HCT116 (cell line): Measurements from ENCODE around the gene STING1. TPM values are rescaled to one million over a fixed set of nuclear protein-coding genes. Genes with fewer than 3 reads are reported as not detected.

Experiments
- ATAC-seq: fragments of 200-7000 bp; cut with Tn5 transposase; 2 replicates; pipeline ENCODE4 v1.9.1; 2020; ENCODE audit warnings: mild to moderate bottlenecking, moderate library complexity
- BruUV-seq: library from RNA; stranded (reverse); fragments of 400-500 nt; replicated peaks from 2 replicates; lab custom pipeline; 2021; lab: Mats Ljungman, UMichigan
- CTCF ChIA-PET: fragments of 300-600 bp; sonication (Branson Sonifier 250); formaldehyde crosslinking; loops from one replicate; lab custom pipeline; 2021; ENCODE audit warnings: antibody characterized with exemption; lab: Charles Lee
- POLR2A ChIA-PET: fragments of 300-600, 350-600 bp; sonication (Branson Sonifier 250); formaldehyde crosslinking; loops from one replicate; lab custom pipeline; 2021; ENCODE audit warnings: antibody characterized with exemption; lab: Charles Lee
- RAD21 ChIA-PET, 2 experiments: fragments of 300-600 bp; sonication (Branson Sonifier 250); formaldehyde crosslinking; loops; one replicate each; lab custom pipeline; 2023; ENCODE audit warnings: low total read pairs in 2 of 2; ENCODE audit not compliant: uncharacterized antibody in 2 of 2, unreplicated experiment in 2 of 2, low non-redundant PET in 1 of 2; lab: Charles Lee
- DNase-seq: peaks from one replicate; pipeline ENCODE4 v3.0.0-alpha.2; 2010; ENCODE audit warnings: low read depth, low spot score
- H2AFZ ChIP-seq: fragments of 200-600 bp; shearing (Covaris generic), sonication (generic); 2 replicates; pipeline ENCODE4 v1.6.1; 2017; ENCODE audit warnings: low read depth, mixed run types, mixed read lengths, antibody characterized with exemption, low read length; ENCODE audit not compliant: poor library complexity, severe bottlenecking
- H3K27ac ChIP-seq: 2 replicates; pipeline ENCODE4 v1.5.1; 2012; ENCODE audit warnings: low read depth, low read length
- H3K27me3 ChIP-seq: fragments of 200-600 bp; sonication (generic); 2 replicates; pipeline ENCODE4 v1.6.1; 2016; ENCODE audit warnings: mixed run types, low read length, mixed read lengths; ENCODE audit not compliant: insufficient read depth
- H3K36me3 ChIP-seq, 2 experiments: fragments of 200-500 bp in 1 of 2; fragments of 200-600 bp in 1 of 2; sonication (Bioruptor generic) in 1 of 2; sonication (generic) in 1 of 2; 2 replicates each; pipeline versions ENCODE4 v1.5.1 to v1.6.1; 2014 to 2016; ENCODE audit warnings: low read length in 2 of 2, inconsistent platforms in 1 of 2, mixed read lengths in 1 of 2, mixed run types in 1 of 2; ENCODE audit not compliant: insufficient read depth in 2 of 2, control insufficient read depth in 1 of 2
- H3K4me1 ChIP-seq, 2 experiments: fragments of 200-600 bp in 1 of 2; sonication (generic) in 1 of 2; 2 replicates each; pipeline versions ENCODE4 v1.5.1 to v1.6.1; 2012 to 2017; ENCODE audit warnings: low read length in 2 of 2, inconsistent platforms in 1 of 2, mild to moderate bottlenecking in 1 of 2, mixed read lengths in 1 of 2, mixed run types in 1 of 2, moderate library complexity in 1 of 2; ENCODE audit not compliant: insufficient read depth in 2 of 2, control insufficient read depth in 1 of 2
- H3K4me2 ChIP-seq: fragments of 200-600 bp; sonication (generic); 2 replicates; pipeline ENCODE4 v1.6.1; 2017; ENCODE audit warnings: mixed run types, low read length, mixed read lengths
- H3K4me3 ChIP-seq, 2 experiments: fragments of 200-600 bp in 1 of 2; sonication (generic) in 1 of 2; replicated peaks in 1 of 2; 2 replicates each; pipeline ENCODE4 v1.5.1; 2011 to 2016; ENCODE audit warnings: low read length in 2 of 2, control low read depth in 1 of 2, low read depth in 1 of 2, mild to moderate bottlenecking in 1 of 2, mixed read lengths in 1 of 2, mixed run types in 1 of 2
- H3K79me2 ChIP-seq: fragments of 200-600 bp; sonication (generic); 2 replicates; pipeline ENCODE4 v1.6.1; 2017; ENCODE audit warnings: mild to moderate bottlenecking, mixed run types, low read length, moderate library complexity, mixed read lengths; ENCODE audit not compliant: insufficient read depth
- H3K9ac ChIP-seq: fragments of 200-600 bp; sonication (generic); 2 replicates; pipeline ENCODE4 v1.6.1; 2016; ENCODE audit warnings: low read length, mixed read lengths
- H3K9me2 ChIP-seq: fragments of 200-600 bp; sonication (generic), shearing (Covaris generic); 2 replicates; pipeline ENCODE4 v1.6.1; 2017; ENCODE audit warnings: mixed run types, mild to moderate bottlenecking, moderate library complexity; ENCODE audit not compliant: insufficient read depth
- H3K9me3 ChIP-seq, 2 experiments: fragments of 200-500 bp in 1 of 2; fragments of 200-600 bp in 1 of 2; sonication (Bioruptor generic) in 1 of 2; sonication (generic) in 1 of 2; 2 replicates each; pipeline ENCODE4 v1.6.1; 2014 to 2017; ENCODE audit warnings: low read length in 2 of 2, mixed read lengths in 2 of 2, inconsistent platforms in 1 of 2, low read depth in 1 of 2, mild to moderate bottlenecking in 1 of 2, mixed run types in 1 of 2, moderate library complexity in 1 of 2; ENCODE audit not compliant: control insufficient read depth in 1 of 2, insufficient read depth in 1 of 2
- H4K20me1 ChIP-seq: fragments of 200-600 bp; sonication (generic), shearing (Covaris generic); 2 replicates; pipeline ENCODE4 v1.6.1; 2017; ENCODE audit warnings: mixed run types, mild to moderate bottlenecking, moderate library complexity; ENCODE audit not compliant: insufficient read depth
- CBX3 ChIP-seq: IDR thresholded peaks from 2 replicates; pipeline ENCODE4 v1.6.1; 2012; ENCODE audit warnings: low read depth
- EGR1 ChIP-seq: IDR thresholded peaks from 2 replicates; pipeline ENCODE4 v1.6.1; 2012; ENCODE audit warnings: low read depth
- ELF1 ChIP-seq: IDR thresholded peaks from 2 replicates; pipeline ENCODE4 v1.6.1; 2012; ENCODE audit warnings: low read depth, borderline replicate concordance
- EZH2 ChIP-seq: fragments of 200-600 bp; sonication (generic); IDR thresholded peaks from 2 replicates; pipeline ENCODE4 v1.6.1; 2017; ENCODE audit warnings: antibody characterized with exemption, mixed run types
- EZH2phosphoT487 ChIP-seq: fragments of 200-600 bp; IDR thresholded peaks from 2 replicates; pipeline ENCODE4 v1.6.1; 2018; ENCODE audit warnings: antibody characterized with exemption, borderline replicate concordance
- FOSL1 ChIP-seq: IDR thresholded peaks from 2 replicates; pipeline ENCODE4 v1.6.1; 2012; ENCODE audit warnings: low read depth
- JUND ChIP-seq: IDR thresholded peaks from 2 replicates; pipeline ENCODE4 v1.6.1; 2012
- POLR2AphosphoS5 ChIP-seq: IDR thresholded peaks from 2 replicates; pipeline ENCODE4 v1.6.1; 2011; ENCODE audit warnings: mild to moderate bottlenecking, low read depth, low read length, moderate library complexity
- RAD21 ChIP-seq: IDR thresholded peaks from 2 replicates; pipeline ENCODE4 v1.6.1; 2012; ENCODE audit warnings: low read depth, mild to moderate bottlenecking
- SP1 ChIP-seq: IDR thresholded peaks from 2 replicates; pipeline ENCODE4 v1.6.1; 2012; ENCODE audit warnings: low read depth
- SRF ChIP-seq: IDR thresholded peaks from 2 replicates; pipeline ENCODE4 v1.6.1; 2012; ENCODE audit warnings: low read depth
- TCF7L2 ChIP-seq: IDR thresholded peaks from 2 replicates; pipeline ENCODE4 v1.7.0; 2011; ENCODE audit warnings: borderline replicate concordance, inconsistent platforms; ENCODE audit not compliant: insufficient read depth, insufficient read length; ENCODE audit errors: extremely low read depth
- YY1 ChIP-seq: IDR thresholded peaks from 2 replicates; pipeline ENCODE4 v1.6.1; 2011; ENCODE audit warnings: low read length, low read depth, moderate library complexity, mild to moderate bottlenecking; ENCODE audit not compliant: insufficient replicate concordance; ENCODE audit errors: extremely low read depth
- ZFX ChIP-seq: fragments of 450-650 bp; IDR thresholded peaks from 2 replicates; pipeline ENCODE4 v1.6.1; 2017
- ZNF274 ChIP-seq: fragments of 200-500 bp; sonication (Bioruptor generic); IDR thresholded peaks from 2 replicates; pipeline ENCODE4 v1.6.1; 2014; ENCODE audit warnings: mild to moderate bottlenecking, low read depth, low read length, inconsistent platforms
- intact Hi-C: fragments of 100-400 bp; cut with micrococcal nuclease; formaldehyde crosslinking; loops from 2 replicates; pipeline ENCODE4 v1.10.0; 2022
- total RNA-seq: library from RNA; stranded (reverse); gene quantifications from one replicate; pipeline ENCODE4 v1.2.1, GENCODE V29; 2021; ENCODE audit not compliant: unreplicated experiment
- TF ChIP-seq, protein P1 (sequence below): IDR thresholded peaks from 2 replicates; pipeline ENCODE4 v1.6.1; 2012; ENCODE audit warnings: low read depth
- TF ChIP-seq, protein P2 (sequence below): IDR thresholded peaks from 2 replicates; pipeline ENCODE4 v1.6.1; 2012
- TF ChIP-seq, protein P3 (sequence below), 3 experiments: fragments of 200-600 bp in 1 of 3; sonication (generic) in 1 of 3; IDR thresholded peaks in 2 of 3; conservative IDR thresholded peaks in 1 of 3; 2 replicates each; pipeline ENCODE4 v1.5.1; 2012 to 2017; ENCODE audit warnings: low read depth in 2 of 3, low read length in 2 of 3, antibody characterized with exemption in 1 of 3, borderline replicate concordance in 1 of 3, control low read depth in 1 of 3, mild to moderate bottlenecking in 1 of 3, mixed read lengths in 1 of 3, mixed run types in 1 of 3, moderate library complexity in 1 of 3; ENCODE audit not compliant: insufficient read depth in 1 of 3
- TF ChIP-seq, protein P4 (sequence below): IDR thresholded peaks from 2 replicates; pipeline ENCODE4 v1.6.1; 2011; ENCODE audit warnings: mild to moderate bottlenecking, low read length, moderate library complexity; ENCODE audit not compliant: insufficient replicate concordance; ENCODE audit errors: extremely low read depth

STING1 gene
- total RNA-seq, 1 experiment from 2014 or later: 17.7 TPM

DNA sequence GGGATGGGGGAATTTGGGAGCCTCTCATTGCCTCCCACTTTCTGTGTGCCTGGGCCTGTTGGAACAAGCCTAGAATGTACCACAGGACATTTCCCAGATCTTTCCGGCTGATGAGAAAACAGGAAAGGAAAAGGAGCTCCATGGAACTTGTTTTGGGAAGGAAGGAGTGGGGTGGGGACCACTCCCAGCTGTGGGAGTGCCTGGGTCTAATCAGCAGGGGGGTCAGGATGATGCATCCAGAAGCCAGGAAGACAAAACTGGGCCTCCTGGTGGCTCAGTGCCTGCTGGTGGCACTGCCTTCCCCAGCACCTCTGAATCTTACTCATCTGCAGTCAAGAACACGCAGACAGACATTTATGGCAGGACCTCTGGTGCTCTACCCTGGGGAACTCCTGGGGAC lies 9.0 kb downstream of the STING1 start:
- no peak overlapping the region for H3K27ac ChIP-seq
- ChIA-PET POLR2A (interaction anchor here (1.0 kb wide), 1 partner anchor 9 kb away, joined by 7 read pairs; the partner anchor contains the start of gene STING1), RAD21 (no interaction called here), CTCF (no interaction called here)
- DNase-seq (no peak), ATAC-seq (0 out of 2 replicates have a peak, but pooled peaks have one; percentile 26)
- H4K20me1 ChIP-seq: no peaks in the 10 kb centered on the region
- H2AFZ ChIP-seq: no peak overlapping the region
- no peaks in the 10 kb centered on the region for H3K79me2 ChIP-seq
- no peak overlapping the region for H3K4me3 ChIP-seq
- intact Hi-C loops: no loop called here
- H3K4me2 ChIP-seq: no peak overlapping the region
- no peaks in the 10 kb centered on the region for H3K27me3 ChIP-seq
- H3K9me3 ChIP-seq: no peaks in the 10 kb centered on the region
- no peak overlapping the region for H3K9ac ChIP-seq
- H3K36me3 ChIP-seq: 0 out of 4 replicates have a peak, but pooled peaks cover 0 to 2% of the 10 kb centered on the region in 2 experiments
- no TSS peak for BruUV-seq
- H3K9me2 ChIP-seq: no peaks in the 10 kb centered on the region
- H3K4me1 ChIP-seq: peaks cover 9% of the 10 kb centered on the region in 2 experiments; a peak in 2 of 4 replicates
- TF ChIP-seq RAD21 (no peak), ZNF274 (no peak), POLR2AphosphoS5 (no peak), ELF1 (no peak), EZH2phosphoT487 (no peak), EGR1 (no peak), JUND (no peak), TCF7L2 (no peak), CBX3 (no peak), YY1 (no peak), ZFX (no peak), SRF (no peak), SP1 (no peak), EZH2 (no peak), FOSL1 (no peak)
- TF ChIP-seq, protein P1, sequence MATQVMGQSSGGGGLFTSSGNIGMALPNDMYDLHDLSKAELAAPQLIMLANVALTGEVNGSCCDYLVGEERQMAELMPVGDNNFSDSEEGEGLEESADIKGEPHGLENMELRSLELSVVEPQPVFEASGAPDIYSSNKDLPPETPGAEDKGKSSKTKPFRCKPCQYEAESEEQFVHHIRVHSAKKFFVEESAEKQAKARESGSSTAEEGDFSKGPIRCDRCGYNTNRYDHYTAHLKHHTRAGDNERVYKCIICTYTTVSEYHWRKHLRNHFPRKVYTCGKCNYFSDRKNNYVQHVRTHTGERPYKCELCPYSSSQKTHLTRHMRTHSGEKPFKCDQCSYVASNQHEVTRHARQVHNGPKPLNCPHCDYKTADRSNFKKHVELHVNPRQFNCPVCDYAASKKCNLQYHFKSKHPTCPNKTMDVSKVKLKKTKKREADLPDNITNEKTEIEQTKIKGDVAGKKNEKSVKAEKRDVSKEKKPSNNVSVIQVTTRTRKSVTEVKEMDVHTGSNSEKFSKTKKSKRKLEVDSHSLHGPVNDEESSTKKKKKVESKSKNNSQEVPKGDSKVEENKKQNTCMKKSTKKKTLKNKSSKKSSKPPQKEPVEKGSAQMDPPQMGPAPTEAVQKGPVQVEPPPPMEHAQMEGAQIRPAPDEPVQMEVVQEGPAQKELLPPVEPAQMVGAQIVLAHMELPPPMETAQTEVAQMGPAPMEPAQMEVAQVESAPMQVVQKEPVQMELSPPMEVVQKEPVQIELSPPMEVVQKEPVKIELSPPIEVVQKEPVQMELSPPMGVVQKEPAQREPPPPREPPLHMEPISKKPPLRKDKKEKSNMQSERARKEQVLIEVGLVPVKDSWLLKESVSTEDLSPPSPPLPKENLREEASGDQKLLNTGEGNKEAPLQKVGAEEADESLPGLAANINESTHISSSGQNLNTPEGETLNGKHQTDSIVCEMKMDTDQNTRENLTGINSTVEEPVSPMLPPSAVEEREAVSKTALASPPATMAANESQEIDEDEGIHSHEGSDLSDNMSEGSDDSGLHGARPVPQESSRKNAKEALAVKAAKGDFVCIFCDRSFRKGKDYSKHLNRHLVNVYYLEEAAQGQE: no peak
- TF ChIP-seq, protein P2, sequence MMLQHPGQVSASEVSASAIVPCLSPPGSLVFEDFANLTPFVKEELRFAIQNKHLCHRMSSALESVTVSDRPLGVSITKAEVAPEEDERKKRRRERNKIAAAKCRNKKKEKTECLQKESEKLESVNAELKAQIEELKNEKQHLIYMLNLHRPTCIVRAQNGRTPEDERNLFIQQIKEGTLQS: no peak
- TF ChIP-seq, protein P3, sequence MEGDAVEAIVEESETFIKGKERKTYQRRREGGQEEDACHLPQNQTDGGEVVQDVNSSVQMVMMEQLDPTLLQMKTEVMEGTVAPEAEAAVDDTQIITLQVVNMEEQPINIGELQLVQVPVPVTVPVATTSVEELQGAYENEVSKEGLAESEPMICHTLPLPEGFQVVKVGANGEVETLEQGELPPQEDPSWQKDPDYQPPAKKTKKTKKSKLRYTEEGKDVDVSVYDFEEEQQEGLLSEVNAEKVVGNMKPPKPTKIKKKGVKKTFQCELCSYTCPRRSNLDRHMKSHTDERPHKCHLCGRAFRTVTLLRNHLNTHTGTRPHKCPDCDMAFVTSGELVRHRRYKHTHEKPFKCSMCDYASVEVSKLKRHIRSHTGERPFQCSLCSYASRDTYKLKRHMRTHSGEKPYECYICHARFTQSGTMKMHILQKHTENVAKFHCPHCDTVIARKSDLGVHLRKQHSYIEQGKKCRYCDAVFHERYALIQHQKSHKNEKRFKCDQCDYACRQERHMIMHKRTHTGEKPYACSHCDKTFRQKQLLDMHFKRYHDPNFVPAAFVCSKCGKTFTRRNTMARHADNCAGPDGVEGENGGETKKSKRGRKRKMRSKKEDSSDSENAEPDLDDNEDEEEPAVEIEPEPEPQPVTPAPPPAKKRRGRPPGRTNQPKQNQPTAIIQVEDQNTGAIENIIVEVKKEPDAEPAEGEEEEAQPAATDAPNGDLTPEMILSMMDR (IDR thresholded peaks at IDR 0.05 in 2 of 3, conservative IDR thresholded peaks at IDR 0.05 in 1 of 3; ENCODE audit: borderline replicate concordance in 1 of 3, insufficient read depth in 1 of 3, low read depth in 2 of 3, low read length in 2 of 3): no peak
- TF ChIP-seq, protein P4, sequence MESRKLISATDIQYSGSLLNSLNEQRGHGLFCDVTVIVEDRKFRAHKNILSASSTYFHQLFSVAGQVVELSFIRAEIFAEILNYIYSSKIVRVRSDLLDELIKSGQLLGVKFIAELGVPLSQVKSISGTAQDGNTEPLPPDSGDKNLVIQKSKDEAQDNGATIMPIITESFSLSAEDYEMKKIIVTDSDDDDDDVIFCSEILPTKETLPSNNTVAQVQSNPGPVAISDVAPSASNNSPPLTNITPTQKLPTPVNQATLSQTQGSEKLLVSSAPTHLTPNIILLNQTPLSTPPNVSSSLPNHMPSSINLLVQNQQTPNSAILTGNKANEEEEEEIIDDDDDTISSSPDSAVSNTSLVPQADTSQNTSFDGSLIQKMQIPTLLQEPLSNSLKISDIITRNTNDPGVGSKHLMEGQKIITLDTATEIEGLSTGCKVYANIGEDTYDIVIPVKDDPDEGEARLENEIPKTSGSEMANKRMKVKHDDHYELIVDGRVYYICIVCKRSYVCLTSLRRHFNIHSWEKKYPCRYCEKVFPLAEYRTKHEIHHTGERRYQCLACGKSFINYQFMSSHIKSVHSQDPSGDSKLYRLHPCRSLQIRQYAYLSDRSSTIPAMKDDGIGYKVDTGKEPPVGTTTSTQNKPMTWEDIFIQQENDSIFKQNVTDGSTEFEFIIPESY: no peak
- TF ChIP-seq, all 23 proteins: peak for 0
